HG03196 (cell line): ENCODE results near the gene TNFRSF6B.

Experiments
- ATAC-seq: cut with Tn5 transposase; IDR thresholded peaks from one replicate; pipeline ENCODE4 v1.9.1; 2021; ENCODE audit not compliant: unreplicated experiment

Gene TNFRSF6B

GRCh38 chr20:63746751-63747315, 50.4 kb downstream of the TNFRSF6B start:
- no peak for ATAC-seq

- ATAC-seq = no peak
Observed at GRCh38 chr20:63747622-63748069, 51.2 kb downstream of the TNFRSF6B start.
